ENCODE results near the gene BZW2.
A peak's percentile ranks its signal among the peaks of the same experiment; 100 is the strongest.

Gene BZW2

DNA sequence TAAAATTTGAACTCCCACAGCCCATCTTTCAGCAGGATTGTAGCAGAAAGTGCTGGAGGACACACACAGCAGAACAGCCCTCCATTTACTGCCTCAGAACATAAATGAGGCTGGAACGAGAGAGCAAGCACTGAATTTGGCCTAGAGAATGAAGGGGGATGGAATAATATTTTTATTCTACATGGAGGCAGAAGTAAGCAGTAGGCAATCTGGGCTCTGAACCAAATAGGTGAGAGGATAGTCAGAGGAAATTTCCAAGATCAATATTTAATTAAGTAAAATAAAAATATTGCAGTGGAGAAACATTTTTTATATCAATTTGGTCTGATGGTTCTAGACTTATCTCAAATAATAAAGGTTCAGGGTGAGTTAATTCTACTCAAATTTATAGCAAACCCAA, 78.4 kb downstream of the BZW2 start:
- DNase-seq: no peak

DNA sequence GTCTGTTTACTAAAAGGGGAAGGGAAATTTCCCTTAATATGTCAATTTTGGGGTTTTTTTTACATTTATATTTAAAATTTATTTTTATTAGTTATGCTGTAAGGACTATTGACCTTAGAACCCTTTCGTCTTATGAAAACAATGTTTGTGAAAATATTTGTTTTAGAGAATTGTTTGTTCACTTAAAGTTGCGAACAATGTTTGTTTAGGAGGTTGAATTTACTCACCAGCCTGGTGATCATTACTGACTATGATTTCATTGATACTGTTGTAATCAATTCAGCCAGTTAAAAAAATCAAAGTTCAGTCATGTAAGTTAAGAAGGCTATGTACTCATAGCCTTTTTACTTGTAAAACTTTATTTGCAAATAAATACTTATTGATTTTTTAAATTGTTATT, 80.2 kb downstream of the BZW2 start:
- DNase-seq: no peak

DNA sequence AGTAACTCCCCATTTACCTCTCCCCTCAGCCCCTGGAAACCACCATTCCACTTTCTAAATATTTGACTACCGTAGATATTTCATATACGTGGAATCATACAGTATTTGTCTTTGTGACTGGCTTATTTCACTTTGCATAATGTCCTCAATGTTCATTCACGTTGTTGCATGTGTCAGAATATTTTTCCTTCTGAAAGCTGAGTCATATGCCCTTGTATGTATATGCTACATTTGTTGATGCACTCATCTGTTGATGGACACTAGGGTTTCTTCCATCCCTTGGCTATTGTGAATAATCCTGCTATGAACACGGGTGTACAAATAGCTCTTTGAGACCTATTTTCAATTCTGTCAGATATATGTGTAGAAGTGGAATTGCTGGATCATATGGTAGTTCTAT, 81.8 kb downstream of the BZW2 start:
- no peak for DNase-seq

DNA sequence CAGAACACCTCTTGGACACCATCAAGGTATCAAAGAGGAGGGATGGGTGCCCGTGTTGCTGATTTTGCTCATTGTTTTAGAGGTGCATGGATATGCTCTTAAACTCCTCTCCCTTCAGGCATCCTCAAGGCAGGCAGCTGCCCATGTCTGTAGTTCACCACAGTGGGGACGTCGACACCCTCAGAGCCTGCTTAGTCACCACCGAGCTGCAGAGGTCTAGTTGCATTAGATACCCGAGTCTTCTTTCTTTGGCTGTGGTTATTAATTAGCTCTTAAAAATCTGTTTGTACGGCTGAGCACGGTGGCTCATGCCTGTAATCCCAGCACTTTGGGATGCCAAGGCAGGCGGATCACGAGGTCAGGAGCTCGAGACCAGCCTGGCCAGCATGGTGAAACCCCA, 82.8 kb downstream of the BZW2 start:
- no peak for DNase-seq

DNA sequence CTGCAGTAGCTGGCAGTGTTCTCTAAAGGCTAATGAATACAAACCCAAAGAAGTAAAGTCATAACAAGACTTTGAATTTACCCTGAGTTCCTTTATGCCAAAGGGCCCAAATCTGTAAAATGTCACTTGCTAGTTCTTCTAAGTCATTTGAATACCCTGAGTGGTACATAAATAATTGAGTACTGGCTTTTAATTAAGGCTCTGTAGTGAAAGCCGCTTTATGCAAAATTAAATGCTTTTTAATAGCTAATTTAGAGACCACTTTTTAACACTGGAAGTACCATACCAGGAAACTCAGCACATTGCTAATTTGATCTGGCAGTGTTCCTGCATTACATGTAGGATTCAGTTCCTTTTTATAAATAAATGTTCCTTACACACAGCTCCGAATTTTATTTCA, 83.6 kb downstream of the BZW2 start:
- DNase-seq: no peak

DNA sequence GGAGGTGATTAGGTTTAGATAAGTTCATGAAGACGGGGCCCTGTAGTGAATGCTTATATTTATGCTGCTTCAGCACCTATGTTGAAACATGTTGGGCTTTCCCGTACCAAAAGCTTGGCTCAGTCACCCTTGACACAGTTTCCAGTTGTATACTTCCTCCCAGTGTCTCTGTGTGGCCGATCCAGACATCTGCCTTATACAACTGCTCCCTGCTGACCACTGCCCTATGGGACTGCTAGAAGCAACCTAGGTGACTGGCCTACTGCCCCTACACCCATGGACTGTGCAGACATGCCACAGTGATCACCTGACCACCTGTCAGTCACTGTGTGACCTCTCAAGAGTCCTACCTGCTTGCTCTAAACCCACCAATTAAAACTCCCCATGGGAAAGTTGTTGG, 85.0 kb downstream of the BZW2 start:
- no peak for DNase-seq

DNA sequence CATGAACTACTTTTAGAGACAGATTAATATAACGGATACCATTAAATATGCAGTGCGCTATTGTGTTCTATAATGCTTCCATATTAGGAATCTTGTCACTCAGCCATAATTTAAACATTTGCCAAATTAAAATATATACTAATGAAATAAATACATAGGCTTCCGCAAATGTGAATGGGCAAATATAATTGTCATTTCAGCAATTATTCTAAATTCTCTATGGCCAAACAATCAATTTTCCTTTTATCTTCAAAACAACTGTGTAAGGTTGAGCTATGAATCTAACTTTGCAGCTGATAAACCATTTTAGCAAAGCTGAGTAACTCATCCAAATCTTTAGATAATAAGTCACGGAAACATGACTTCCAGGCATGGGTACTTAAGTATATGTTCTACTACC, 86.8 kb downstream of the BZW2 start:
- no peak for DNase-seq

DNA sequence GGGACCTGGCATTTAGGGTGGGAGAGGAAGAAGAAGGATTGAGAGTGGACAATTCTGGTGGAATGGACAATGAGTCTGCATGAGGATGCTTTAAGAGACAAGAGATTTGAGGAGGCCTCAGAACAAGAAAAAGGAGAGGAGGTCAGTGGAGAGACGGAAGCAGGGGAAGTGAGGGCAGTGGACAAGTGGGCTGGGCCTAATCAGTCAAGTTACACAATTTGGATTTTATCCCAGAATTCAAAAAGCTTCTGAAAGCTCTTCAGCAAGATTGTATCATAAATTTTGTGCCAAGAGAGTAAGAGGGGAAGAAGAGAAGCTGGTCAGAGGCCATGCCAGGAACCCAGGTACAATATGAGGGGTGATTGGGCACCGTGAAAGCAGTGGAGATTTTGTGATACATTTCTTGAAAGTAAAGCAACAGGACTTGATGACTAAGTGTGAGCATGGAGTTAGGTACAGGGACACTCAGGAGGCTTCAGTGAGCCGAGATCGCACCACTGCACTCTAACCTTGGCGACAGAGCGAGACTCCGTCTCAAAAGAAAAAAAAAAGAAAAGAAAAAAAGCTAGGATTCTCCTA, 88.3 kb downstream of the BZW2 start:
- DNase-seq: no peak

DNA sequence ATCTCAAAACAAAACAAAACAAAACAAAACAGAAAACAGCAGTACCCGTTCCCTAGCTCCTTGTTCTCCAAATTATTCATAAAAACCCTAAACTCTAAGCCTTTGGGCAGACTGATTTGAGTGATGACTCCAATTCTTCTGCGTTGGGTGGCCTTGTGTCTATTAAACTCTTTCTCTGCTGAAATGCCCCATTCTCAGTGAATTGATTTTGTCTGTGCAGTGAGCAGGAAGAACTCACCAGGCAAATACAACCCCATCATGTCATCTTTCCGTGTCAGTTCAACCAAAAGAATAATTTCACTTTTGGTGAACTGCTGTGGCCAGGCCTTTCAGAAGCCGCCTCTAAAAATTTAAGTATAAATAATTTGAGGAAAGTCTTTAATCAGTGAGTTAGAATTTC, 89.0 kb downstream of the BZW2 start:
- no peak for DNase-seq

DNA sequence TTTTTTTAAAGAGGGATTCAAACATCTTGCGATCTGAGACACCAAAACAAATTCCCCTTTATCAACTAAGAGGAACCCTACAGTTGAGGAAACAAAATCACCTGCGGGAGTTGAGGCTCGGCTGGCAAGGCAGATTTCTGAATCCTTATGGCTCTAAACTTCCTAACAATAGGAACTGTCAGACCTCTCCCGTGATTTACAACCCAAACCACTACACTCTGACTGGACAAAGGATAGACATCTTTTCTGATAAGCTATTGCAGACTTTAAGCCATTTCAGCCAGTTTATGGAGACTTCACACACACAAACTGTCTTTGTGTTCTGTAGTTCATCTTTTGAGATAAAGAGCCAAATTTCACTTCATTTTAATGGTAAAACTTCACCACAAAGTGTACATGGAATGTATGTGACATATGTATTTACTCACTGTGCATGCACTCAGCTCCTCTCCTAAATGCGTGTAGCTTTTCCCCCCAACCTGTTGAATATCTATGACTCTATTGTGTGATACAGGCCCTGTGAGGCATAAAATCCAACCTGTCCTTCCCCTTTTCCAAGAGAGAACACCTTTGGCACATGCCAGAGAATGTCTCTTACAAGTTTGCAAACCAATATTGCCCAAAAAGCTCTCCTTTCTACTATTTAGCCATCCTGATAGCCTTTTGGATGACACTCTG, 92.2 kb downstream of the BZW2 start:
- no peak for DNase-seq

DNA sequence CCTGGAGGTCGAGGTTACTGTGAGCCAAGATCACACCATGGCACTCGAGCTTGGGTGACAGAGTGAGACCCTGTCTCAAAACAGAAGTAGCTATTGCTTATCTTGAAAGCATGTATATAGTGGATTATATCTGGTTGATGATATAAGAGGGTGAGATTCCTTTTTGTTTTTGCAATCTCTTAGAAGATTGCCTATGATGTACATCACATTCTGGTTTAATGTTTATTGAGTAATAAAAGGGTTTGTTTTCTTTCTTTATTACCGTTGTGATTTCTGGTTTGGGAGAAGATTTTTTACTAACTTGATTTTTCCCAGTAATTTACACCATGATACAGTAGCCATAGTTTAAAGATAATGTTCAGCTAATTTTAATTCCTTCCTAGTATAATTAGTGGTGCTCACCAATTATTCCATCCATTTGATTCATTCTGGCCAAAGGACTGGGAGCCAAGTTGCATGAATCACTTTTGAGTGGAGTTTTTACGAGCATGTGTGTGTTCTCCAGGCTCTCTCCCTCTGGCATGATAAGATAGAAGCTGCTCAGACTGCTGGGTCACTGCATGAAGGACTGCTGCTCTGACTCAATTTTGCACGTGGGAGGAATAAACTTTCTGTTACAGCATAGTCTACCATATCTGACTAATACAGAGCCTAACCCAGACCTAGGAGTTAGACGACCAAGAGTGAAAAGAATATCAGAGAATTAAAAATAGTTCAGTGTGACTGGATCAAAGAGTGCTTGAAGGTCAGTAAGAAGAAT, 94.1 kb downstream of the BZW2 start:
- DNase-seq: no peak

DNA sequence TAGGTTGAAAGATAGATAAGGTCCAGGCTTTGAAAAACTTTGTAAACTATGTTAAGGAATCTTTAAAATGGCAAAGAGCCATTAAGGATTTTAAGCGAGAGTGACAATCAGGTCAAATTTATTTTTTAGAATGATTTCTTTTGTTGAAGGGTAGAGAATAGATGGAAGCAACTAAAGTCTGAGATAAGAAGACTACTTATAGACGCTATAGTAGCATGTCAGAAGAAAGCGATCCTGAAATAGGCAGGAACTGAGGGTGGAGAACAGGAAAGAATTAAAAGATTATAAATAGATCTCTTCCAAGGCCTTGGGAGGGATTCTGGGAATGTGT, 94.6 kb downstream of the BZW2 start:
- DNase-seq: no peak

DNA sequence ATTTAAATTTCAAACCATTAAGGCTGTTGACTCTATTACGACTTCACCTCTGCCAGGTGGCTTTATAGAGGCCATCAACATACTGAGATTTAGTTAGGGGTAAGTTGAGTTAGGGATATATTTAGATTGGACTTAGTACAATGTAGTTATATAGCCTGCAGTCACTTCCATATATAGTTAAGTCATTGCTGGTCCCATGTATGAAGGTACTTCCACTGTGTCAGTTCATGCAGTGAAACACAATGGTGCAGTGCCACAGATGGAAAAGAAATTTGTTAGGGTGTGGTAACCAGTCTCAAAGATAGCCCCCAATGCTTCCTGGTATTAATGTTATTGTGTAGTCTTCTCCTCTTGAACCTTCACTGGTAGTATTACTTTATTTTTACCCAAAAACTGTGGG, 95.0 kb downstream of the BZW2 start:
- no peak for DNase-seq

DNA sequence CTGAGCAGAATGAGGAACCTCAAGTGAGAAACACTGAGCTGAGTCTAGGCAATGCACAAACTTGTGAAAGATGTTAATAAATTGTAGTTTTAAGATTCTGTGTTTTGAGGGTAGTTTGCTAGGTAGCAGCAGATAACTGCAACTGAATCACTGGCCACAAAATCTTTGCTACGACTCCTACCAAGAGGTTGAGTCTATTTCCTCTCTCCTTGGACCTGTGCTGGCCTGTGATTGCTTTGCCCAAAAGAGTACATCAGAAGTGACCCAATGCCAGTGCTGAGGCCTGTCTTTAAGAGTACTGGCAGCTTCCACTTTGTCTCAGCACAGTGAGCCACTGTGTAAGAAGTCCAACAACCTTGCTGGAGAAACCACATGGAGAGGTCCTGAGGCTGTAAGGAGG, 95.7 kb downstream of the BZW2 start:
- peak; percentile 6 for DNase-seq

DNA sequence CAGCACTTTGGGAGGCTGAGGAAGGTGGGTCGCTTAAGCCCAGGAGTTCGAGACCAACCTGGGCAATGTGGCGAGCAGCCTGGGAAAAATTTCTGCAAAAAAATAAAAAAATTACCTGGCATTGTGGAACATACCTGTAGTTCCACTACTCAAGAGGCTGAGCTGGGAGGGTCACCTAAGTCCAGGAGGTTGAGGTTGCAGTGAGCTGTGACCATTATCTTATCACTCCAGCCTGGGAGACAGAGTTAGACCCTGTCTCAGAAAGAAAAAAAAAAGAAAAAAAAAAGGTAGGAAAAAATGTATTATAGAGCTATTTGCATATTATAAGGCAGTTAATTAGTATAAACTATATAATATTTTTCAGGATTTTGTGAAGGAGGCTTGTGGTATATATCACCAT, 96.6 kb downstream of the BZW2 start:
- DNase-seq: no peak

DNA sequence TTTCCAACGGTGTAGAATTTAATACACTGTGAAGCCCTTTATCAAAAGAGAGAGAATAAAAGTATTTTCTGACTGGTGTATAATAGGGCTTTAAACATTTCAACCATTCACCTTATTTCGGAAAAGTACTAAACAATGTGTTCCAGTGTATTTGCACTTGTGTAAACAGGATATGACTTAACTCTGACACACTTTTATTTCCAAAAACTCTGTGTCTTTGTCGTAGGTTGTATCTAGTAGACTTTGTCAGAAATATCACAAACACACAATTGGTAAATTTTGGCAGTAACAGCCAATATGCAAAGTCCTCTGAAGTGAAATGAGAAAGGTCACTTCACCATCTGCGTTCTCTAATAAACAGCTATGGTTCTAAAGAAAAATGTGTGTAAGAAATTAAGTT, 97.3 kb downstream of the BZW2 start:
- no peak for DNase-seq

DNA sequence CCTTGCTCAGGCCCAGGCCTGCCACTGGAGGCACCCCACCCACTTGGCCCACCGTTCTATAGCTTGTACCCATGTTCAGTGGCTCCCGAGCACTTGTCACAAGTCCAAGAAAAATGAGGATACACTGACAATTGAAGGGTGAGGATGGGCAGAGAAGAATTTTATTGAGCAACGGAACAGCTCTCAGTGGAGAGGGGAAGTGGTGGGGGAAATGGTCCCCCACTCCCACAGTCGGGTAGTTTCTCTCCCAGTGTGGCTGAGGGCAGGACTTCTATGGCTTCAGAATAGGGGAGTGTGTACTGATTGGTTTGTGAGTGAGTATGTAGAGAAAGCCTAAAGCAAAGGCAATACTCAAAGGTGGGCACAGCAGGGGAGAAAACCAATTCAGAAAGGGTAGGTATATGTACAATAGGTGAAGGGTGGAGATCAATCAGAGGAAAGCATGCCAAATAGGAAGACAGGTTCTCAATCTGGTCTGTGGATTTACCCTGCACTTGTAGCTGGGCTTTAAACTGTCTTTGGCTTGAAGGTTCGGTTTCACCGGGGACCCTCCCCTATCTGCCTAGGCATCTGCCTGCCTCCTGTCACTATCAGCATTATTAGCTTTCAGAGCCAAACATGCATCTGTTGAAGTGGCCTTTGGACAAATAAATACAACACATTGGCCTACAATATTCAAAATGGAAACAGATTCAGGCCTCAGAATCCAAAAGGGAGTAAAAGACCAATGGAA, 98.7 kb downstream of the BZW2 start:
- DNase-seq: peak; percentile 43

DNA sequence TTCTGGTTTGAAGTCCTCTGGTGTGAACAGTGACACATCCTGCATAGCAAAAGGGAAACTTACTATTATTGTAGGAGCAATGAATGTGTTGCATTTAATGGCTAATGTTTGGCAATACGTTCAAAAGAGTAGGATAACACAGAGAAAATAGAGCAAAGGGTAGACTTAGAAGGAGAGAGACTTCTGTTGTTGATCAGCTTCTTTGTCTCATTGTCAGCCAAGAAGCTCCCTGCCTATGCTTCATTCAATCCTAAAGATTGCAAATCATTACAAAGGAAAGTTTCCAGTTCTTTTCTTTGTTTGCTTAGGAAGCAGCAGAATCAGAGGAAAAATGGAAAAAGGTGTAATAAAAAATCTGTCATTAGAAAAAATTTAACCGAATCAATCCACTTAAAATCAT, 99.7 kb downstream of the BZW2 start:
- no peak for DNase-seq

DNA sequence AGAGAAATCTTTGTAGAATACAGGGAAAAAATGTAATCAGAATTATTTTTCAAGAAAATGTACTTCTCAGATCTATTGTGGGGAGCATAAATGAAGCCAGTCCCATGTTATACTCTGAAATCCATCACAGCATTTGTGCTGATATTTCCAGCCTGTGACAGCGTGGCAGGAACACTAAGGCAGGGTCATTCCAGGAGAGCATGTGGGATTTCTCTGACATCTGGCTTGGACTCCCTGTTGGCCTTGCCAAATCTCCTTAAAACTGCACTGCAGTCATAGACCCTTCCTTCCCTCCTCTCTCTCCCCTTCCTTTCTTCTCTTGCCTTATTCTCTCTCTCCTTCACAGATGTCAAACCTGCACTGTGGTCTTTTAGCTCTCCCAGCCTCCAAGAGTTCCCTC, 101.1 kb downstream of the BZW2 start:
- no peak for DNase-seq

DNA sequence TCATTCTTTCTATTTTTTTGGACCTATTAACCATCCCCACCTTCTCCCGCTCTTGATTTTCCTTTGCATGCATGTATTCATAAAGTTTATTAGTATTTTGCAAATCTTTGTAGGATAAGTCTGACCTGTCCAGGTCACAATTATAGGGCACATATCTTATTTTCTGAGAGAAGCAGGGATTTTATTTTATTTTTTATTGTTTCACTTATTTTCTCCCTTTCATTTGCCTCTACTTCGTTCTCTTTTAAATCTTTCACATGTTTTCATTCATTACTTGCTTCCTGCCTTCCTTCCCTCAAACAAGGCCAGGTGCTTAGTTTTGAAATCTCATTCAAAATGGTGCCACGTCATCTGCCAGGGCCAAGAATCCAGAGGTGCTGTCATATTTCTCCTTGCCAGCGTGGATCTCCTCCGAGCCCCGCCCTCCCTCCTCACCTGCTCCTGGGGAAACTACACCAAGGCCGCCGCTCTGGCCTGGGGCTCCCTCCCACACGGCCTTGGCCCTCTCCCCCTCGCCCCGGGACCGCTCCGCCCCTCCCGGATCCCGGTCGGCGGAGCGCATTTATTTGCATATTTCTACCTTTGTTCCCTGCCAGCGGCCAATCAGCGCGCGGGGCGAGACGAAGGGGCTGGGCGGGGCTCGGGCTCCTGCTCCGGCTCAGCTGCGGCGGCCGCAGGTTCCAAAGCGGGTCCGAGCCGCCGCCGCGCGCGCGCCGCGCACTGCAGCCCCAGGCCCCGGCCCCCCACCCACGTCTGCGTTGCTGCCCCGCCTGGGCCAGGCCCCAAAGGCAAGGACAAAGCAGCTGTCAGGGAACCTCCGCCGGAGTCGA, 107.3 kb downstream of the BZW2 start, which contains the start of gene TSPAN13:
TSS of gene TSPAN13 (plus strand) at position 654 of the 830 bp plus-strand sequence. CDS start 213 bp downstream, outside the sequence.
- peak; percentile 31 for DNase-seq

DNA sequence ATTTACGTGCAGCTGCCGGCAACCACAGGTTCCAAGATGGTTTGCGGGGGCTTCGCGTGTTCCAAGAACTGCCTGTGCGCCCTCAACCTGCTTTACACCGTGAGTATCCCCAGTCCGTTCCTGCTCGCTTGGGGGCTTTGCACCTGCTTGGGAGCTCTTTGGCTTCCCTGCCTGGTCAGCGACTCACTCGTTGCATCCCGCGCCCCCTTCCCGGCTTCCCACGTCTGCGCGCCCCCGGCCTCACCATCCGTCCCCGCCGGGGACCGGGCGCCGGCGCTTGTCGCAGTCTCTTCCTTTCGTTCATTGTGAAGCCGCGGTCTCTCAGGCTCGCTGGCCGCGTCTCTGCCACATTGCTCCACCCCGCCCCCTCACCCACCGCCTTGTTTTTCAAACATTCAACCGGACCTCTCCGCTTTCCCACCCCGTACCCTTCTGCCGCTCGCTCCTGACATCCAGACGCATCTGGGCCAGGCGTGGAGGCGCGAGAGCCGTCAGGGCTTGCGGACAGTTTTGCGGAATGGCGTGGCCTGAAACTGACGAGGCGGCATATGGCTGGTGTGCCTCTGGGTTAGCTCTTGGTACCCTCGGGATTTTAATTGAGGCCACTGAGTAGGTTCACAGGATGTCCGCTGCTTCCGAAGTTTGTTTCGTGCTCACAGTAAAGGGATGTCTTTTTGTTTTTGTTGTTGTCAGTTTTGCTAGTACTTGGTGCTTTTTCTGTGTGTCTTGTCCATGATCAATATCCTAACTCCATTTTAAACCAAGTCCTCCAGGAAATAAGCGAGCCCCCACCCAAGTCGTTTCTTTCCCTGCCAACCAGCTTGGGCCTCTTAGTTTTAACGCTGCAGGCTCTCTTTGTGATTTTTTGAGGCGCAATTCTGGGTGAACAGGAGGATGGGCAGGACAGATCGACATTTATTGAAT, 108.2 kb downstream of the BZW2 start:
- no peak for DNase-seq

DNA sequence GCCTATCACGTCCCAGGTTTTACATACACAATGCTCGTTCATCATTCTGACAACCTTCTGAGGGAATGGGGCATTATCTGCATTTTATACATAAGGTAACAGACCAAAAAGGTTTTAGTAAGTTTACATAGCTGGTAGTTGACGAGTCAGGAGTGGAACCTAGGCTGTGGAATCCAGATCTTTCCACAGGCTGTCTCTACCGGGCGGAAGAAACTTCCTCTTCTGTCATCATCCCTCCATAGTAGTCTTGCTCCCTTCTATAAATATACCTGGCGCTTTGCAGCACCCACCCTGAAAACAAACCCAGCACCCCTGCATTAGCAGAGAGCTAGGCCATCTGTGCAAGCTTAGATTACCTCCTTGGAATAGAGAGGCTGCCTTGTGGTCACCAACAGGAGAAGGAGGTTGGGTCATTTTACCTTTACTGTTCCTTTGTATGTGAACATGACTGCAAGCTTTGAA, 108.9 kb downstream of the BZW2 start:
- no peak for DNase-seq
